IMR-90 (cell line): ENCODE measurements around the gene SAMD4B. TPM values are rescaled to one million over a fixed set of nuclear protein-coding genes. Genes with fewer than 3 reads are reported as not detected.

Source experiments
- ATAC-seq: fragments of 200-7000 bp; cut with Tn5 transposase; 2 replicates; pipeline ENCODE4 v1.9.1; 2020; ENCODE audit warnings: low read depth, mild to moderate bottlenecking, moderate library complexity
- BruUV-seq: library from RNA; stranded (reverse); fragments of 400-500 nt; replicated peaks from 2 replicates; lab custom pipeline; 2021; lab: Mats Ljungman, UMichigan
- CTCF ChIA-PET: fragments of 300-600 bp; formaldehyde crosslinking; extraction: SDS; loops from one replicate; lab custom pipeline; 2021; ENCODE audit warnings: antibody characterized with exemption; lab: Yijun Ruan, JAX
- POLR2A ChIA-PET: fragments of 300-600 bp; sonication (Branson Sonifier 250); formaldehyde crosslinking; loops from one replicate; lab custom pipeline; 2022; ENCODE audit warnings: antibody characterized with exemption; ENCODE audit not compliant: unreplicated experiment; lab: Charles Lee
- DNase-seq: peaks from one replicate; pipeline ENCODE4 v3.0.0; 2013
- H2AFZ ChIP-seq: replicated peaks from 2 replicates; pipeline ENCODE3; 2013; ENCODE audit warnings: low read length, mild to moderate bottlenecking; ENCODE audit not compliant: poor library complexity
- H2AK5ac ChIP-seq: 2 replicates; pipeline ENCODE4 v1.6.1; 2013; ENCODE audit warnings: low read depth, low read length, inconsistent platforms
- H2AK9ac ChIP-seq: replicated peaks from 2 replicates; pipeline ENCODE3; 2013; ENCODE audit warnings: mild to moderate bottlenecking, low read depth, low read length, moderate library complexity; ENCODE audit not compliant: poor library complexity
- H2BK120ac ChIP-seq: 2 replicates; pipeline ENCODE4 v1.6.1; 2013; ENCODE audit warnings: low read depth, low read length, inconsistent platforms
- H2BK15ac ChIP-seq: 3 replicates; pipeline ENCODE4 v1.6.1; 2013; ENCODE audit warnings: low read depth, low read length, inconsistent platforms
- H2BK20ac ChIP-seq: 2 replicates; pipeline ENCODE4 v1.6.1; 2013; ENCODE audit warnings: low read depth, mild to moderate bottlenecking, inconsistent platforms, low read length, moderate library complexity
- H2BK5ac ChIP-seq: 2 replicates; pipeline ENCODE4 v1.6.1; 2013; ENCODE audit warnings: mild to moderate bottlenecking, low read depth, low read length, inconsistent platforms; ENCODE audit not compliant: poor library complexity, severe bottlenecking
- H3K14ac ChIP-seq: replicated peaks from 2 replicates; pipeline ENCODE4 v1.6.1; 2013; ENCODE audit warnings: low read depth, low read length, inconsistent platforms
- H3K18ac ChIP-seq: 2 replicates; pipeline ENCODE4 v1.6.1; 2013; ENCODE audit warnings: low read depth, low read length, control low read depth
- H3K23ac ChIP-seq: 2 replicates; pipeline ENCODE4 v1.6.1; 2013; ENCODE audit warnings: low read depth, low read length, inconsistent platforms
- H3K27ac ChIP-seq: 2 replicates; pipeline ENCODE4 v1.5.1; 2013; ENCODE audit warnings: mild to moderate bottlenecking, control low read depth, low read length; ENCODE audit not compliant: insufficient read depth
- H3K27me3 ChIP-seq: 2 replicates; pipeline ENCODE4 v1.6.1; 2013; ENCODE audit warnings: low read length; ENCODE audit not compliant: control insufficient read depth, insufficient read depth
- H3K36me3 ChIP-seq: 2 replicates; pipeline ENCODE4 v1.6.1; 2013; ENCODE audit warnings: low read length, mixed read lengths; ENCODE audit not compliant: control insufficient read depth, insufficient read depth
- H3K4ac ChIP-seq: 2 replicates; pipeline ENCODE4 v1.6.1; 2013; ENCODE audit warnings: low read depth, low read length, inconsistent platforms
- H3K4me1 ChIP-seq: 2 replicates; pipeline ENCODE4 v1.6.1; 2013; ENCODE audit warnings: low read length, mixed read lengths; ENCODE audit not compliant: control insufficient read depth, insufficient read depth
- H3K4me2 ChIP-seq: 2 replicates; pipeline ENCODE4 v1.6.1; 2013; ENCODE audit warnings: low read depth, mild to moderate bottlenecking, control low read depth, low read length, moderate library complexity
- H3K4me3 ChIP-seq: 2 replicates; pipeline ENCODE4 v1.5.1; 2013; ENCODE audit warnings: low read depth, mild to moderate bottlenecking, control low read depth, low read length, moderate library complexity; ENCODE audit not compliant: insufficient read depth
- H3K56ac ChIP-seq: 2 replicates; pipeline ENCODE4 v1.6.1; 2013; ENCODE audit warnings: low read length, inconsistent platforms; ENCODE audit not compliant: insufficient read depth; ENCODE audit errors: extremely low read depth
- H3K79me1 ChIP-seq, 2 experiments: 2 replicates each; pipeline ENCODE4 v1.6.1; 2013; ENCODE audit warnings: low read length in 2 of 2, inconsistent platforms in 1 of 2, low read depth in 1 of 2
- H3K9ac ChIP-seq: 2 replicates; pipeline ENCODE4 v1.6.1; 2013; ENCODE audit warnings: low read depth, low read length, control low read depth
- H3K9me1 ChIP-seq: 2 replicates; pipeline ENCODE4 v1.6.1; 2013; ENCODE audit warnings: low read length, inconsistent platforms; ENCODE audit not compliant: insufficient read depth
- H3K9me3 ChIP-seq: 2 replicates; pipeline ENCODE4 v1.6.1; 2013; ENCODE audit warnings: low read length; ENCODE audit not compliant: control insufficient read depth, insufficient read depth
- H4K20me1 ChIP-seq: 2 replicates; pipeline ENCODE4 v1.6.1; 2013; ENCODE audit warnings: low read length, inconsistent platforms; ENCODE audit not compliant: insufficient read depth
- H4K5ac ChIP-seq: 2 replicates; pipeline ENCODE4 v1.6.1; 2013; ENCODE audit warnings: mild to moderate bottlenecking, low read depth, low read length, control low read depth
- H4K8ac ChIP-seq, 2 experiments: 2 replicates each; pipeline ENCODE4 v1.6.1; 2013; ENCODE audit warnings: low read depth in 2 of 2, low read length in 2 of 2, control low read depth in 1 of 2, inconsistent platforms in 1 of 2
- H4K91ac ChIP-seq: 2 replicates; pipeline ENCODE4 v1.6.1; 2013; ENCODE audit warnings: low read depth, low read length, inconsistent platforms; ENCODE audit not compliant: insufficient read depth
- CHD1 ChIP-seq: IDR thresholded peaks from 2 replicates; pipeline ENCODE4 v1.6.1; 2012; ENCODE audit warnings: low read depth, low read length, improper control_type of control experiment
- WGBS, 2 experiments: methylation state at CpG; one replicate each; pipeline versions ENCODE4 v1.1.5 to v1.1.7; 2013; ENCODE audit warnings: missing lambda C conversion rate in 2 of 2; ENCODE audit not compliant: insufficient read length in 1 of 2; ENCODE audit errors: extremely low coverage in 2 of 2; 5-methylcytosine and 5-hydroxymethylcytosine counted together
- dilution Hi-C: fragments of 300-500 bp; cut with HindIII; formaldehyde crosslinking; loops from one replicate; pipeline ENCODE4 v1.14.3; 2018; ENCODE audit warnings: low sequenced_read_pairs; ENCODE audit not compliant: unreplicated experiment
- in situ Hi-C: fragments of 300-500 bp; cut with MboI; formaldehyde crosslinking; loops from 3 replicates; pipeline ENCODE4 v1.14.3; 2019; ENCODE audit warnings: low sequenced_read_pairs, inconsistent platforms, mixed read lengths
- intact Hi-C: fragments of 100-400 bp; cut with micrococcal nuclease; formaldehyde crosslinking; loops from 2 replicates; pipeline ENCODE4 v1.10.0; 2022
- polyA plus RNA-seq, 3 experiments: library from polyadenylated mRNA; depleted of rRNA; stranded (reverse); fragments of >200 nt; gene quantifications; 2 replicates each; pipeline ENCODE4 v1.2.3, GENCODE V29; 2012; ENCODE audit warnings: low replicate concordance in 1 of 3
- total RNA-seq: library from RNA; depleted of rRNA; stranded (reverse); fragments of >200 nt; gene quantifications from 2 replicates; pipeline ENCODE4 v1.2.3, GENCODE V29; 2012
- TF ChIP-seq, protein P1 (sequence below): fragments of 150-350 bp; IDR thresholded peaks from 2 replicates; pipeline ENCODE4 v1.6.1; 2016; ENCODE audit warnings: low read depth, mild to moderate bottlenecking, low read length, moderate library complexity, borderline replicate concordance

The SAMD4B gene
- total and polyA plus RNA-seq, 2 of the 4 experiments (the other 2 are of a cell fraction), result 18.3 to 97.2 TPM

DNA sequence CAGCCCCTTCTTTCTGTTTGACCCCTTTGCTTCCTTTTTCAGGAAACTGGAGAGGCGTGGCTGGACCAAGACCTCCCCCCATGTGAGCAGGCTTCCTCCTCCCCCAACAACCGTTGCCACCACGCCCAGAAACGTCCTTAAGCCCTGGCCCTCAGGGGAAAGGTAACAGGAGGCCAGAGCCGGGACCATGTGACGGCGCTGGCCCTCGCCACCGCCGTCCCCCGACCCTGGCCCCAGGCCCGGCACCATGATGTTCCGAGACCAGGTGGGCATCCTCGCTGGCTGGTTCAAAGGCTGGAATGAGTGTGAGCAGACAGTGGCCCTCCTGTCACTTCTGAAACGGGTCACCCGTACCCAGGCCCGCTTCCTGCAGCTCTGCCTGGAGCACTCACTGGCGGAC, 14.4 kb downstream of the SAMD4B start:
- H3K36me3 ChIP-seq, result peaks cover 66% of the 10 kb centered on the region
- in situ Hi-C loops, result no loop called here
- no peak overlapping the region for H3K27ac ChIP-seq
- H3K56ac ChIP-seq, result no peak overlapping the region
- H2BK15ac ChIP-seq, result no peak overlapping the region
- no peak overlapping the region for H3K18ac ChIP-seq
- no peak overlapping the region for H3K4me3 ChIP-seq
- H3K9me1 ChIP-seq, result peaks cover 8% of the 10 kb centered on the region
- dilution Hi-C loops, result no loop called here
- H3K14ac ChIP-seq, result no peak overlapping the region
- H4K8ac ChIP-seq, result no peak overlapping the region
- H4K5ac ChIP-seq, result no peak overlapping the region
- ChIA-PET CTCF (no interaction called here), POLR2A (no interaction called here)
- H3K79me1 ChIP-seq, result peaks cover 36 to 70% of the 10 kb centered on the region in 2 experiments
- TF ChIP-seq CHD1, result no peak
- TF ChIP-seq, protein P1, sequence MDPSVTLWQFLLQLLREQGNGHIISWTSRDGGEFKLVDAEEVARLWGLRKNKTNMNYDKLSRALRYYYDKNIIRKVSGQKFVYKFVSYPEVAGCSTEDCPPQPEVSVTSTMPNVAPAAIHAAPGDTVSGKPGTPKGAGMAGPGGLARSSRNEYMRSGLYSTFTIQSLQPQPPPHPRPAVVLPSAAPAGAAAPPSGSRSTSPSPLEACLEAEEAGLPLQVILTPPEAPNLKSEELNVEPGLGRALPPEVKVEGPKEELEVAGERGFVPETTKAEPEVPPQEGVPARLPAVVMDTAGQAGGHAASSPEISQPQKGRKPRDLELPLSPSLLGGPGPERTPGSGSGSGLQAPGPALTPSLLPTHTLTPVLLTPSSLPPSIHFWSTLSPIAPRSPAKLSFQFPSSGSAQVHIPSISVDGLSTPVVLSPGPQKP, result no peak
- H2AK9ac ChIP-seq, result no peak overlapping the region
- no peak for ATAC-seq
- no peak overlapping the region for H2BK20ac ChIP-seq
- no TSS peak for BruUV-seq
- DNase-seq, result no peak
- H2BK120ac ChIP-seq, result no peak overlapping the region
- H3K23ac ChIP-seq, result no peak overlapping the region
- 96% methylated on average over 11 of the region's 18 CpGs; no CpG with 5 or more reads in 1 of the 2 experiments for WGBS, 2 experiments
- no peak overlapping the region for H2AK5ac ChIP-seq
- H2AFZ ChIP-seq, result no peak overlapping the region
- H3K27me3 ChIP-seq, result no peaks in the 10 kb centered on the region
- H3K9me3 ChIP-seq, result no peaks in the 10 kb centered on the region
- H3K9ac ChIP-seq, result no peak overlapping the region
- H2BK5ac ChIP-seq, result no peak overlapping the region
- no peak overlapping the region for H3K4ac ChIP-seq
- peaks cover 14% of the 10 kb centered on the region for H4K20me1 ChIP-seq
- H3K4me2 ChIP-seq, result no peak overlapping the region
- H4K91ac ChIP-seq, result no peak overlapping the region
- H3K4me1 ChIP-seq, result no peaks in the 10 kb centered on the region
- intact Hi-C loops, result no loop called here
